OCI-LY7 (cell line): ENCODE measurements around the gene LCMT2. TPM values are rescaled to one million over a fixed set of nuclear protein-coding genes. Genes with fewer than 3 reads are reported as not detected.

Experiments used
- BruUV-seq: library from RNA; stranded (reverse); fragments of 400-500 nt; replicated peaks from 2 replicates; lab custom pipeline; 2021; lab: Mats Ljungman, UMichigan
- CTCF ChIA-PET: fragments of 300-600 bp; sonication (Branson Sonifier 250); formaldehyde crosslinking; loops from one replicate; lab custom pipeline; 2022; ENCODE audit warnings: antibody characterized with exemption; ENCODE audit not compliant: unreplicated experiment; lab: Charles Lee
- POLR2A ChIA-PET: fragments of 300-600 bp; sonication (Branson Sonifier 250); formaldehyde crosslinking; loops from one replicate; lab custom pipeline; 2022; ENCODE audit warnings: antibody characterized with exemption; lab: Charles Lee
- DNase-seq: peaks from one replicate; pipeline ENCODE4 v3.0.0-alpha.2; 2015; ENCODE audit warnings: low spot score
- H2AFZ ChIP-seq: fragments of 200-600 bp; sonication (generic), shearing (Covaris generic); 2 replicates; pipeline ENCODE4 v1.6.1; 2014; ENCODE audit warnings: mild to moderate bottlenecking, antibody characterized with exemption, low read length, moderate library complexity
- H3K27ac ChIP-seq: fragments of 200-600 bp; sonication (generic); 2 replicates; pipeline ENCODE4 v1.5.1; 2014; ENCODE audit warnings: mixed run types, low read depth, mild to moderate bottlenecking, moderate library complexity, low read length, inconsistent platforms; ENCODE audit not compliant: poor library complexity, severe bottlenecking
- H3K36me3 ChIP-seq: fragments of 200-600 bp; sonication (generic); 2 replicates; pipeline ENCODE4 v1.6.1; 2014; ENCODE audit warnings: mild to moderate bottlenecking, antibody characterized with exemption, low read length, moderate library complexity, mixed read lengths; ENCODE audit not compliant: insufficient read depth
- H3K4me1 ChIP-seq: fragments of 200-600 bp; sonication (generic); 2 replicates; pipeline ENCODE4 v1.5.1; 2014; ENCODE audit warnings: mild to moderate bottlenecking, low read length; ENCODE audit not compliant: insufficient read depth, poor library complexity, severe bottlenecking
- H3K4me2 ChIP-seq: fragments of 200-600 bp; sonication (generic); 2 replicates; pipeline ENCODE4 v1.6.1; 2014; ENCODE audit warnings: mild to moderate bottlenecking, low read length
- H3K4me3 ChIP-seq: fragments of 200-600 bp; sonication (generic); 2 replicates; pipeline ENCODE4 v1.5.1; 2014; ENCODE audit warnings: mild to moderate bottlenecking, low read depth, low read length; ENCODE audit not compliant: poor library complexity, severe bottlenecking
- H3K79me2 ChIP-seq: fragments of 200-600 bp; sonication (generic); 2 replicates; pipeline ENCODE4 v1.6.1; 2016; ENCODE audit warnings: low read depth, mild to moderate bottlenecking, low read length, moderate library complexity, mixed read lengths; ENCODE audit not compliant: insufficient read depth
- H3K9me2 ChIP-seq: fragments of 200-600 bp; sonication (generic); 2 replicates; pipeline ENCODE4 v1.6.1; 2016; ENCODE audit warnings: mild to moderate bottlenecking, low read length, mixed read lengths; ENCODE audit not compliant: insufficient read depth
- H3K9me3 ChIP-seq: fragments of 200-600 bp; sonication (generic); 2 replicates; pipeline ENCODE4 v1.6.1; 2014; ENCODE audit warnings: mild to moderate bottlenecking, mixed run types, low read length, mixed read lengths
- H4K20me1 ChIP-seq: fragments of 200-600 bp; sonication (generic); 2 replicates; pipeline ENCODE4 v1.6.1; 2014; ENCODE audit warnings: mild to moderate bottlenecking, antibody characterized with exemption, low read length, moderate library complexity, mixed read lengths; ENCODE audit not compliant: insufficient read depth
- CTCF ChIP-seq: fragments of 200-600 bp; sonication (generic); conservative IDR thresholded peaks from 2 replicates; pipeline ENCODE4 v1.5.1; 2014; ENCODE audit warnings: mild to moderate bottlenecking, antibody characterized with exemption, low read length, moderate library complexity, mixed read lengths
- EZH2phosphoT487 ChIP-seq: fragments of 200-600 bp; sonication (generic); IDR thresholded peaks from 2 replicates; pipeline ENCODE4 v1.6.1; 2018; ENCODE audit warnings: low read depth, borderline replicate concordance, mild to moderate bottlenecking, mixed run types, antibody characterized with exemption, low read length, moderate library complexity, mixed read lengths
- intact Hi-C: fragments of 100-400 bp; cut with micrococcal nuclease; formaldehyde crosslinking; loops from one replicate; pipeline ENCODE4 v1.10.0; 2022; ENCODE audit not compliant: unreplicated experiment
- total RNA-seq, 2 experiments: library from RNA; depleted of rRNA in 1 of 2; stranded (reverse); fragments of >200 nt in 1 of 2; shearing (Covaris generic) in 1 of 2; gene quantifications; 2 replicates each; pipeline ENCODE4 v1.2.3, GENCODE V29; 2014 to 2022

Gene LCMT2
- total RNA-seq, 2 experiments from 2014 or later: 10.5 to 22.1 TPM

DNA sequence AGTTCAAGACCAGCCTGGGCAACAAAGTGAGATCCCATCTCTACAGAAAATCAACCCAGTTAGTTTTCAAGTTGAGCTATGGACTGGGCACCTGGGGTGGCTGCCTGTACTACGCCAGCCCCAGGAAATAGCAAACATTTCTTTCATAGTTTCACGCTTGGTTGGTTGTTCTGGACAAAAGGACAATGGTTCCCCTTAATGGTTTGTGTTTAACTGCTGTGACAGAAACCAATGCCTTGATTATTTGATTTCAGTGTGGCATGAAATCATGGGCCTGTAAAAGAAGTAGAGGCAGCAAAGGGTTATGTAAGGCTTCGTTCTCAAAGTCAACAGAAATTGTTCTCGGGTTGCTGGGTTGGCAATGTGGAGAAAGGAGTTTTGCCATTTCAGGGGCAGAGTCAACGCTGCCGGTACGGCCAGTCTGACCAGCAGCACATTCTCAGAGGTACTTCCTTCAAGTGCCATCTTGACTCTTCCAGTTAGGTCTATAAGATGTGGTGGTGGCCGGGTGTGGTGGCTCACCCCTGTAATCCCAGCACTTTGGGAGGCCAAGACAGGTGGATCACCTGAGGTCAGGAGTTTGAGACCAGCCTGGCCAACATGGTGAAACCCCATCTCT lies 12.7 kb downstream of the LCMT2 start:
- no peaks in the 10 kb centered on the region for H3K79me2 ChIP-seq
- no peak overlapping the region for H3K4me2 ChIP-seq
- no peaks in the 10 kb centered on the region for H4K20me1 ChIP-seq
- BruUV-seq: no TSS peak
- H3K9me3 ChIP-seq: no peaks in the 10 kb centered on the region
- H3K9me2 ChIP-seq: no peaks in the 10 kb centered on the region
- ChIA-PET POLR2A (interaction anchor here (0.6 kb wide), 1 partner anchor 137 kb away, joined by 4 read pairs; no protein-coding TSS in a partner anchor), CTCF (no interaction called here)
- no peak overlapping the region for H3K27ac ChIP-seq
- H3K4me1 ChIP-seq: no peaks in the 10 kb centered on the region
- no peaks in the 10 kb centered on the region for H3K36me3 ChIP-seq
- DNase-seq: no peak
- intact Hi-C loops: no loop called here
- no peak overlapping the region for H3K4me3 ChIP-seq
- H2AFZ ChIP-seq: no peak overlapping the region
- TF ChIP-seq EZH2phosphoT487 (no peak), CTCF (no peak)

- POLR2A ChIA-PET: no interaction called here
- Histone ChIP-seq H2AFZ (no peak overlapping the region), H3K4me1 (no peaks in the 10 kb centered on the region), H3K27ac (no peak overlapping the region), H3K79me2 (no peaks in the 10 kb centered on the region), H3K4me2 (no peak overlapping the region), H3K4me3 (no peak overlapping the region), H4K20me1 (no peaks in the 10 kb centered on the region), H3K36me3 (no peaks in the 10 kb centered on the region), H3K9me3 (no peaks in the 10 kb centered on the region), H3K9me2 (no peaks in the 10 kb centered on the region)
- BruUV-seq: no TSS peak
- TF ChIP-seq CTCF (no peak), EZH2phosphoT487 (no peak)
- no peak for DNase-seq
- CTCF ChIA-PET: no interaction called here
- intact Hi-C loops: no loop called here
Observed at GRCh38 chr15:43316971-43317346, 13.4 kb downstream of the LCMT2 start.
